DLD1 (cell line): Measurements from ENCODE around the gene CD28.
"Not testable (repeated sequence)": the region's sequence is repeated elsewhere in the genome, so short reads cannot be mapped to it uniquely, and the experiment has no call there.

Experiments used
- in situ Hi-C: cut with HindIII; loops from 2 replicates; pipeline ENCODE4 v1.10.0; 2017; ENCODE audit warnings: low sequenced_read_pairs

The CD28 gene

GRCh38 chr2:203743441-203743981 lies 37.1 kb downstream of the CD28 start:
- in situ Hi-C loops: no loop called here

- in situ Hi-C loops: no loop called here
Measured at GRCh38 chr2:203744091-203744490, 37.7 kb downstream of the CD28 start.

GRCh38 chr2:203745267-203745666 lies 38.8 kb downstream of the CD28 start:
- in situ Hi-C loops: no loop called here

GRCh38 chr2:203748331-203749126 lies 42.1 kb downstream of the CD28 start:
- in situ Hi-C loops: no loop called here

- in situ Hi-C loops: no loop called here
Measured at GRCh38 chr2:203750346-203751068, 44.1 kb downstream of the CD28 start.

GRCh38 chr2:203751685-203752271 lies 45.3 kb downstream of the CD28 start:
- in situ Hi-C loops: no loop called here

GRCh38 chr2:203756161-203756560 lies 49.7 kb downstream of the CD28 start:
- in situ Hi-C loops: no loop called here

GRCh38 chr2:203758841-203759689 lies 52.6 kb downstream of the CD28 start:
- in situ Hi-C loops: no loop called here

- in situ Hi-C loops: no loop called here
Measured at GRCh38 chr2:203759690-203760365, 53.4 kb downstream of the CD28 start.

- in situ Hi-C loops: no loop called here
Measured at GRCh38 chr2:203761121-203761520, 54.7 kb downstream of the CD28 start.

GRCh38 chr2:203763241-203763937 lies 57.0 kb downstream of the CD28 start:
- in situ Hi-C loops: no loop called here

- in situ Hi-C loops: no loop called here
Measured at GRCh38 chr2:203763938-203764664, 57.7 kb downstream of the CD28 start.

GRCh38 chr2:203772456-203773165 lies 66.2 kb downstream of the CD28 start:
- in situ Hi-C loops: no loop called here

- in situ Hi-C loops: no loop called here
Measured at GRCh38 chr2:203774760-203775159, 68.3 kb downstream of the CD28 start.

GRCh38 chr2:203775684-203776083 lies 69.2 kb downstream of the CD28 start:
- in situ Hi-C loops: no loop called here

- in situ Hi-C loops: no loop called here
Measured at GRCh38 chr2:203777030-203777429, 70.6 kb downstream of the CD28 start.

GRCh38 chr2:203779477-203780073 lies 73.1 kb downstream of the CD28 start:
- in situ Hi-C loops: not testable (repeated sequence)

- in situ Hi-C loops: no loop called here
Measured at GRCh38 chr2:203780231-203780630, 73.8 kb downstream of the CD28 start.
